GM12892 (cell line): ENCODE results near the gene TMEM235.
"Not testable (repeated sequence)": the region's sequence is repeated elsewhere in the genome, so short reads cannot be mapped to it uniquely, and the experiment has no call there.

Source experiments
- POLR2A ChIP-seq: IDR thresholded peaks from 2 replicates; pipeline ENCODE4 v1.6.1; 2011; ENCODE audit warnings: low read depth, low read length, control low read depth
- POLR2AphosphoS5 ChIP-seq: IDR thresholded peaks from 2 replicates; pipeline ENCODE4 v1.6.1; 2011; ENCODE audit warnings: low read depth, low read length, control low read depth

- TF ChIP-seq POLR2AphosphoS5, POLR2A: not testable (repeated sequence)
These were observed 22.2 kb downstream of the TMEM235 start for GRCh38 chr17:78253636-78253945.
